ENCODE results near the gene DUSP8.

Gene DUSP8

GRCh38 chr11:1554981-1555712 lies 16.9 kb downstream of the DUSP8 start:
- no peaks in the 10 kb centered on the region for H3K27me3 ChIP-seq (ENCODE audit: control insufficient read depth, insufficient read depth, low read length)
- peaks cover 38% of the 10 kb centered on the region for H3K4me1 ChIP-seq (ENCODE audit: control insufficient read depth, insufficient read depth, low read length)
- H3K4me3 ChIP-seq (ENCODE audit: low read length) = no peak overlapping the region
- H3K9ac ChIP-seq (ENCODE audit: low read length) = peak overlapping the region; percentile 8
- no peaks in the 10 kb centered on the region for H3K36me3 ChIP-seq (ENCODE audit: control insufficient read depth, insufficient read depth, low read length)
- H3K9me3 ChIP-seq (ENCODE audit: control insufficient read depth, low read length) = no peaks in the 10 kb centered on the region

GRCh38 chr11:1553808-1554594 lies 18.1 kb downstream of the DUSP8 start:
- no peaks in the 10 kb centered on the region for H3K36me3 ChIP-seq (ENCODE audit: control insufficient read depth, insufficient read depth, low read length)
- no peak overlapping the region for H3K9ac ChIP-seq (ENCODE audit: low read length)
- H3K27me3 ChIP-seq (ENCODE audit: control insufficient read depth, insufficient read depth, low read length) = peaks cover 4% of the 10 kb centered on the region
- H3K4me3 ChIP-seq (ENCODE audit: low read length) = no peak overlapping the region
- peaks cover 30% of the 10 kb centered on the region for H3K4me1 ChIP-seq (ENCODE audit: control insufficient read depth, insufficient read depth, low read length)
- no peaks in the 10 kb centered on the region for H3K9me3 ChIP-seq (ENCODE audit: control insufficient read depth, low read length)

GRCh38 chr11:1549338-1550330 lies 22.4 kb downstream of the DUSP8 start:
- Histone ChIP-seq H3K4me1 (ENCODE audit: control insufficient read depth, insufficient read depth, low read length) (peaks cover 47% of the 10 kb centered on the region), H3K9ac (ENCODE audit: low read length) (no peak overlapping the region), H3K4me3 (ENCODE audit: low read length) (no peak overlapping the region), H3K9me3 (ENCODE audit: control insufficient read depth, low read length) (no peaks in the 10 kb centered on the region), H3K36me3 (ENCODE audit: control insufficient read depth, insufficient read depth, low read length) (no peaks in the 10 kb centered on the region), H3K27me3 (ENCODE audit: control insufficient read depth, insufficient read depth, low read length) (peaks cover 42% of the 10 kb centered on the region)

GRCh38 chr11:1548221-1549070 lies 23.6 kb downstream of the DUSP8 start:
- Histone ChIP-seq H3K4me3 (ENCODE audit: low read length) (no peak overlapping the region), H3K9me3 (ENCODE audit: control insufficient read depth, low read length) (no peaks in the 10 kb centered on the region), H3K9ac (ENCODE audit: low read length) (peak overlapping the region; percentile 68), H3K36me3 (ENCODE audit: control insufficient read depth, insufficient read depth, low read length) (no peaks in the 10 kb centered on the region), H3K27me3 (ENCODE audit: control insufficient read depth, insufficient read depth, low read length) (peaks cover 42% of the 10 kb centered on the region), H3K4me1 (ENCODE audit: control insufficient read depth, insufficient read depth, low read length) (peaks cover 37% of the 10 kb centered on the region)

- Histone ChIP-seq H3K4me1 (ENCODE audit: control insufficient read depth, insufficient read depth, low read length) (peaks cover 37% of the 10 kb centered on the region), H3K9me3 (ENCODE audit: control insufficient read depth, low read length) (no peaks in the 10 kb centered on the region), H3K36me3 (ENCODE audit: control insufficient read depth, insufficient read depth, low read length) (no peaks in the 10 kb centered on the region), H3K27me3 (ENCODE audit: control insufficient read depth, insufficient read depth, low read length) (peaks cover 42% of the 10 kb centered on the region), H3K9ac (ENCODE audit: low read length) (peak overlapping the region; percentile 68), H3K4me3 (ENCODE audit: low read length) (no peak overlapping the region)
Measured at GRCh38 chr11:1547467-1548098, 24.5 kb downstream of the DUSP8 start.

GRCh38 chr11:1546536-1547466 lies 25.3 kb downstream of the DUSP8 start:
- H3K27me3 ChIP-seq (ENCODE audit: control insufficient read depth, insufficient read depth, low read length) = peaks cover 48% of the 10 kb centered on the region
- H3K36me3 ChIP-seq (ENCODE audit: control insufficient read depth, insufficient read depth, low read length) = no peaks in the 10 kb centered on the region
- H3K9ac ChIP-seq (ENCODE audit: low read length) = peak overlapping the region; percentile 68
- H3K4me1 ChIP-seq (ENCODE audit: control insufficient read depth, insufficient read depth, low read length) = peaks cover 42% of the 10 kb centered on the region
- H3K9me3 ChIP-seq (ENCODE audit: control insufficient read depth, low read length) = no peaks in the 10 kb centered on the region
- H3K4me3 ChIP-seq (ENCODE audit: low read length) = no peak overlapping the region

GRCh38 chr11:1546077-1546535 lies 26.0 kb downstream of the DUSP8 start:
- H3K9ac ChIP-seq (ENCODE audit: low read length) = peak overlapping the region; percentile 28
- peaks cover 50% of the 10 kb centered on the region for H3K27me3 ChIP-seq (ENCODE audit: control insufficient read depth, insufficient read depth, low read length)
- H3K36me3 ChIP-seq (ENCODE audit: control insufficient read depth, insufficient read depth, low read length) = no peaks in the 10 kb centered on the region
- no peaks in the 10 kb centered on the region for H3K9me3 ChIP-seq (ENCODE audit: control insufficient read depth, low read length)
- no peak overlapping the region for H3K4me3 ChIP-seq (ENCODE audit: low read length)
- H3K4me1 ChIP-seq (ENCODE audit: control insufficient read depth, insufficient read depth, low read length) = peaks cover 42% of the 10 kb centered on the region

GRCh38 chr11:1545432-1545831 lies 26.6 kb downstream of the DUSP8 start:
- H3K4me3 ChIP-seq (ENCODE audit: low read length) = no peak overlapping the region
- H3K36me3 ChIP-seq (ENCODE audit: control insufficient read depth, insufficient read depth, low read length) = no peaks in the 10 kb centered on the region
- H3K4me1 ChIP-seq (ENCODE audit: control insufficient read depth, insufficient read depth, low read length) = peaks cover 42% of the 10 kb centered on the region
- no peaks in the 10 kb centered on the region for H3K9me3 ChIP-seq (ENCODE audit: control insufficient read depth, low read length)
- H3K9ac ChIP-seq (ENCODE audit: low read length) = no peak overlapping the region
- peaks cover 50% of the 10 kb centered on the region for H3K27me3 ChIP-seq (ENCODE audit: control insufficient read depth, insufficient read depth, low read length)

GRCh38 chr11:1544536-1544935 lies 27.5 kb downstream of the DUSP8 start:
- H3K4me1 ChIP-seq (ENCODE audit: control insufficient read depth, insufficient read depth, low read length) = peaks cover 42% of the 10 kb centered on the region
- peaks cover 50% of the 10 kb centered on the region for H3K27me3 ChIP-seq (ENCODE audit: control insufficient read depth, insufficient read depth, low read length)
- H3K4me3 ChIP-seq (ENCODE audit: low read length) = no peak overlapping the region
- H3K36me3 ChIP-seq (ENCODE audit: control insufficient read depth, insufficient read depth, low read length) = no peaks in the 10 kb centered on the region
- H3K9ac ChIP-seq (ENCODE audit: low read length) = no peak overlapping the region
- no peaks in the 10 kb centered on the region for H3K9me3 ChIP-seq (ENCODE audit: control insufficient read depth, low read length)

- H3K9me3 ChIP-seq (ENCODE audit: control insufficient read depth, low read length) = no peaks in the 10 kb centered on the region
- no peaks in the 10 kb centered on the region for H3K36me3 ChIP-seq (ENCODE audit: control insufficient read depth, insufficient read depth, low read length)
- no peak overlapping the region for H3K4me3 ChIP-seq (ENCODE audit: low read length)
- no peak overlapping the region for H3K9ac ChIP-seq (ENCODE audit: low read length)
- H3K4me1 ChIP-seq (ENCODE audit: control insufficient read depth, insufficient read depth, low read length) = peaks cover 38% of the 10 kb centered on the region
- H3K27me3 ChIP-seq (ENCODE audit: control insufficient read depth, insufficient read depth, low read length) = peaks cover 44% of the 10 kb centered on the region
Measured at GRCh38 chr11:1543606-1544263, 28.3 kb downstream of the DUSP8 start.
